Measurements from ENCODE around the gene SV2B. TPM values are rescaled to one million over a fixed set of nuclear protein-coding genes. Genes with fewer than 3 reads are reported as not detected.

The SV2B gene
- total RNA-seq, 1 donor from 2014 or later: not detected

DNA sequence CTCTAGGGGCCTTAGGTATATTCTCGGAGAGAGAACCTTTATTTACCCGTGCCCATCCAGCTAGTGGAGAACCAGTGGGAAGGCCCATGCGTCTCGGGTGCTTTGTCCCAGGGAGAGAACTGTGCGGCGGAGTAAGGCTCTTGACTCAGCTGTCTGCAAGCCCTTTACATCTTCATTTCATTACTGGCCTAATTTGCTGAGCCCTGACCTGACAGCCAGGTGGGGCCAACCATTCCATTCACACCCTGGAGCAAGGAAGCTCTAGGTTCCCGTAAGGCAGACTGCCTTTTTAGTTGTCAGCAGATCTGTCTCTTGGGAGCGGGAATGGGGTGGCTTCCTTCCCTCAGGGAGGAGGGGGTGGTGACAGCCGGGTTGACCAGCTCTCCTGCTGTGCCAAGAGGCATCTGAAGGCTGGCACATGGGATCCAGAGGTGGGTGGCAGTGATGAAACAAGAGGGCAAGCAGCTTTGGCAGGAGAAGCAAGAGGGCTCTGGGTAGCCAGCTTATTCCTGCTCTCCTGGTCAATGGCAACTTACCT lies 36.4 kb downstream of the SV2B start:
- TF ChIP-seq, protein P1, sequence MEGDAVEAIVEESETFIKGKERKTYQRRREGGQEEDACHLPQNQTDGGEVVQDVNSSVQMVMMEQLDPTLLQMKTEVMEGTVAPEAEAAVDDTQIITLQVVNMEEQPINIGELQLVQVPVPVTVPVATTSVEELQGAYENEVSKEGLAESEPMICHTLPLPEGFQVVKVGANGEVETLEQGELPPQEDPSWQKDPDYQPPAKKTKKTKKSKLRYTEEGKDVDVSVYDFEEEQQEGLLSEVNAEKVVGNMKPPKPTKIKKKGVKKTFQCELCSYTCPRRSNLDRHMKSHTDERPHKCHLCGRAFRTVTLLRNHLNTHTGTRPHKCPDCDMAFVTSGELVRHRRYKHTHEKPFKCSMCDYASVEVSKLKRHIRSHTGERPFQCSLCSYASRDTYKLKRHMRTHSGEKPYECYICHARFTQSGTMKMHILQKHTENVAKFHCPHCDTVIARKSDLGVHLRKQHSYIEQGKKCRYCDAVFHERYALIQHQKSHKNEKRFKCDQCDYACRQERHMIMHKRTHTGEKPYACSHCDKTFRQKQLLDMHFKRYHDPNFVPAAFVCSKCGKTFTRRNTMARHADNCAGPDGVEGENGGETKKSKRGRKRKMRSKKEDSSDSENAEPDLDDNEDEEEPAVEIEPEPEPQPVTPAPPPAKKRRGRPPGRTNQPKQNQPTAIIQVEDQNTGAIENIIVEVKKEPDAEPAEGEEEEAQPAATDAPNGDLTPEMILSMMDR (IDR thresholded peaks at IDR 0.05; ENCODE audit: insufficient read depth, low read depth, low read length): no peak

DNA sequence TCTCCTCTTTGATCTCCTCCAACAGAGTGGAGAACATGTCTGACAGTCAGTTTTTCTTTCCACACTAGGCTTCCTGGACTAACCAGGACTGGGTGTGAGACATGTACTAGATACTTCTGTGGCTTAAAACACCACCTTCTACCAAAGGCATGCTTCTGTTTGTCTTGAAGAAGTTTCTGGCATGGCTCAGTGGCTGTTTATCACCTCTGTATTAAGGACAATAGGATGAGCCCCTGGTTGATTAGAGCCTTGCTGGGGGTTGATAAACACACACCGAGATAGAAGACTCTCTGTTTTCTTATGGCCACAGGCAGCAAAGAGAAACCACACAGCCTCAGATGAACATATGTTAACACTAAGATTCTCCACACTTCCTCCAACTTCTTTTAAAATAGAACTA lies 40.5 kb downstream of the SV2B start:
- Histone ChIP-seq H3K4me3 (ENCODE audit: insufficient read depth, low read depth, low read length) (no peak overlapping the region), H3K36me3 (ENCODE audit: insufficient read depth, low read length) (no peaks in the 10 kb centered on the region), H3K27me3 (ENCODE audit: insufficient read depth, low read length) (no peaks in the 10 kb centered on the region), H3K27ac (ENCODE audit: low read depth, low read length) (no peak overlapping the region), H3K9ac (ENCODE audit: low read length) (no peak overlapping the region), H4K20me1 (ENCODE audit: insufficient read depth, low read length) (no peaks in the 10 kb centered on the region), H3K79me2 (ENCODE audit: insufficient read depth, low read length) (no peaks in the 10 kb centered on the region), H3K4me2 (ENCODE audit: low read length) (no peak overlapping the region), H2AFZ (ENCODE audit: low read depth, low read length) (no peak overlapping the region), H3K4me1 (ENCODE audit: insufficient read depth, low read length) (no peaks in the 10 kb centered on the region), H3K9me3 (ENCODE audit: insufficient read depth, low read depth, low read length) (no peaks in the 10 kb centered on the region)
- no peak overlapping the region for H3K4me3 Mint-ChIP-seq (ENCODE audit: unreplicated experiment)
- H3K9me3 Mint-ChIP-seq (ENCODE audit: unreplicated experiment): peaks cover 3% of the 10 kb centered on the region
- H3K36me3 Mint-ChIP-seq (ENCODE audit: low read depth, unreplicated experiment): no peaks in the 10 kb centered on the region
- no peaks in the 10 kb centered on the region for H3K4me1 Mint-ChIP-seq (ENCODE audit: low read depth, unreplicated experiment)
- peaks cover 7% of the 10 kb centered on the region for H3K27me3 Mint-ChIP-seq (ENCODE audit: low read depth, unreplicated experiment)
- no peak for FAIRE-seq
- no peak for DNase-seq (ENCODE audit: low read depth)
- no peak for TF ChIP-seq EZH2 (IDR thresholded peaks at IDR 0.05; ENCODE audit: insufficient read depth, low read length)
- no peak overlapping the region for H3K27ac Mint-ChIP-seq (ENCODE audit: unreplicated experiment)

More for the DNA sequence above, 36.4 kb downstream of the SV2B start:
- no peaks in the 10 kb centered on the region for H3K79me2 ChIP-seq (ENCODE audit: insufficient read depth, low read length)
- H3K27me3 ChIP-seq (ENCODE audit: insufficient read depth, low read length): no peaks in the 10 kb centered on the region
- Mint-ChIP-seq H3K27me3 (ENCODE audit: low read depth, unreplicated experiment) (peaks cover 4% of the 10 kb centered on the region), H3K9me3 (ENCODE audit: unreplicated experiment) (peaks cover 1% of the 10 kb centered on the region), H3K36me3 (ENCODE audit: low read depth, unreplicated experiment) (no peaks in the 10 kb centered on the region), H3K27ac (ENCODE audit: unreplicated experiment) (no peak overlapping the region), H3K4me3 (ENCODE audit: unreplicated experiment) (no peak overlapping the region), H3K4me1 (ENCODE audit: low read depth, unreplicated experiment) (no peaks in the 10 kb centered on the region)
- H2AFZ ChIP-seq (ENCODE audit: low read depth, low read length): no peak overlapping the region
- no peak for DNase-seq (ENCODE audit: low read depth)
- H3K27ac ChIP-seq (ENCODE audit: low read depth, low read length): no peak overlapping the region
- H3K9ac ChIP-seq (ENCODE audit: low read length): no peak overlapping the region
- no peak overlapping the region for H3K4me3 ChIP-seq (ENCODE audit: insufficient read depth, low read depth, low read length)
- H3K4me2 ChIP-seq (ENCODE audit: low read length): no peak overlapping the region
- FAIRE-seq: no peak
- no peaks in the 10 kb centered on the region for H3K36me3 ChIP-seq (ENCODE audit: insufficient read depth, low read length)
- no peaks in the 10 kb centered on the region for H3K9me3 ChIP-seq (ENCODE audit: insufficient read depth, low read depth, low read length)
- H3K4me1 ChIP-seq (ENCODE audit: insufficient read depth, low read length): no peaks in the 10 kb centered on the region
- no peaks in the 10 kb centered on the region for H4K20me1 ChIP-seq (ENCODE audit: insufficient read depth, low read length)

DNA sequence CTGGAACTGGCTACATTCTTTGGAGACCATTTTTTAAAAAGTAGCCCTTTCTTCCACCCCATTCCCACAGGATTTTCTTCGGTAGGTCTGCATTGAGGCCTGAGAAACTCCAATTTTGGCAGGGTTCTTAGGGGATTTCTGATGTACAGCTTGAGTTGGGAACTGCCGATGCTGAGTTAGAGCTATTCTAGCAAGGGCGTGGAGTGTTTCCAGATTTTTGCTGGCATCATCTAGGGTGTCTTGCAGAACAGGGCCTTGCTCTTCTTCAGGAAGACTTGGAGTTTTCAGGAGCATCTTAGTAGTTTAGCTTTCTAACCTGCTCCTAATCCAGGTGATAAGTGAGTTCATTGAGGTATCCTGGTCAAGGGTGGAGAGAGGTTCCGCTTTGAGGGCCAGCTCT lies 41.0 kb downstream of the SV2B start:
- Histone ChIP-seq H3K27ac (ENCODE audit: low read depth, low read length) (no peak overlapping the region), H3K9ac (ENCODE audit: low read length) (no peak overlapping the region), H3K4me2 (ENCODE audit: low read length) (no peak overlapping the region), H3K4me3 (ENCODE audit: insufficient read depth, low read depth, low read length) (no peak overlapping the region), H4K20me1 (ENCODE audit: insufficient read depth, low read length) (no peaks in the 10 kb centered on the region), H3K36me3 (ENCODE audit: insufficient read depth, low read length) (no peaks in the 10 kb centered on the region), H3K4me1 (ENCODE audit: insufficient read depth, low read length) (no peaks in the 10 kb centered on the region), H3K79me2 (ENCODE audit: insufficient read depth, low read length) (no peaks in the 10 kb centered on the region), H2AFZ (ENCODE audit: low read depth, low read length) (no peak overlapping the region), H3K27me3 (ENCODE audit: insufficient read depth, low read length) (no peaks in the 10 kb centered on the region), H3K9me3 (ENCODE audit: insufficient read depth, low read depth, low read length) (no peaks in the 10 kb centered on the region)
- TF ChIP-seq, protein P1 (IDR thresholded peaks at IDR 0.05; ENCODE audit: insufficient read depth, low read depth, low read length): no peak
- no peak for TF ChIP-seq EZH2 (IDR thresholded peaks at IDR 0.05; ENCODE audit: insufficient read depth, low read length)
- Mint-ChIP-seq H3K4me3 (ENCODE audit: unreplicated experiment) (no peak overlapping the region), H3K4me1 (ENCODE audit: low read depth, unreplicated experiment) (no peaks in the 10 kb centered on the region), H3K27ac (ENCODE audit: unreplicated experiment) (no peak overlapping the region), H3K27me3 (ENCODE audit: low read depth, unreplicated experiment) (peaks cover 2% of the 10 kb centered on the region), H3K9me3 (ENCODE audit: unreplicated experiment) (peaks cover 3% of the 10 kb centered on the region), H3K36me3 (ENCODE audit: low read depth, unreplicated experiment) (no peaks in the 10 kb centered on the region)
- FAIRE-seq: no peak
- no peak for DNase-seq (ENCODE audit: low read depth)

Data from astrocyte (in vitro differentiated cells and primary cell).